ENCODE measurements around the gene HMCN1.

The HMCN1 gene

GRCh38 chr1:185920602-185921001 lies 186.4 kb downstream of the HMCN1 start:
- DNase-seq: no peak

GRCh38 chr1:185921636-185922035 lies 187.4 kb downstream of the HMCN1 start:
- DNase-seq: no peak

DNA sequence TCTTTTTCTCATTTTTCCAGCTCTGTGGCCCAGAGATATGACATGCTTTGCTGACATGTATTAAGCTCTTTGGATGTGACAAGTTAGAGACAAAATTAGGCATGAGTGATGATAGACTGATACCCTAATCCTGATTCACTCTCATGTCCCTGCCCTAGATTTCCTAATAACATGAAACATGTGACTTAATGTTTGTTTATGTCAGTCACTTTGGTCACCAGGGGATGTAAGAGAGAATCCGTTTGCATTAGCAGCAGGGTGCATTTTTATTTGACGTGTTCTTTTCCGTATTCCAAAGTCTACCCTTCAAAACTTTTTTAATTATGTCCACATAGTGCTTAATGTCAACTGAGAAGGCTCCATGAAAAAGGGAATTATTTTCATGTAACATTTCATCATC lies 192.4 kb downstream of the HMCN1 start:
- no peak for DNase-seq

- DNase-seq: no peak
Observed at GRCh38 chr1:185929776-185930175, 195.6 kb downstream of the HMCN1 start.

DNA sequence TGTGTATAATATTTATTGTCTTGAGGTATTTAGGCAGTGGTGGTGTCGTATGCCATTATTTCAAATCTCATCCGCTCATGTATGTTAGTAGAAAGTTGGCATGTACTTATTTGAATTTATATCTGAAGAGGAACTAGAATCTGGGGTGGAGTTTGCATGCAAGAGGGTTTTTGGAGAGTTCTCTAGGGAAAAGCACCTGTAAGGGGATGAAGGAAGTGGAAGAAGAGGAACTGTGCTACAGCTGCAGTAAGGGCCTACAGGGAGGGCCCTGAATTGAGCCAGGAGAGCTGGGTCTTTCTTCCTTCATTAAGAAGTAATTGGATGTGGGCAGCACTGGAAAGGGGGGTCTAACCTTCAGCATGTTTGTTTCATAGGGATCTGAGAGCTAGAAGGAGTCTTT lies 197.2 kb downstream of the HMCN1 start:
- DNase-seq: no peak

DNA sequence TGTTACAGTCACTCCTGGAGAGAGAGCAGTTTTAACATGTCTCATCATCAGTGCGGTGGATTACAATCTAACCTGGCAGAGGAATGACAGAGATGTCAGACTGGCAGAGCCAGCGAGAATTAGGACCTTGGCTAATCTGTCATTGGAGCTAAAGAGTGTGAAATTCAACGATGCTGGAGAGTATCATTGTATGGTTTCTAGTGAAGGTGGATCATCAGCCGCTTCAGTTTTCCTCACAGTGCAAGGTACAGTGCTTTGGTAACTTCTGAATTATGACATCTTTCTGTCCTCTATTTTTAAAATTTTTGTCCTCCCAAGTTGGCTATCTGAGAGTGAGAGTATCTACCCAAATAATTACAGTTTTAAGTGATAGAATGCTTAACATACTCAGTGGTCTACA lies 199.4 kb downstream of the HMCN1 start:
- no peak for DNase-seq

DNA sequence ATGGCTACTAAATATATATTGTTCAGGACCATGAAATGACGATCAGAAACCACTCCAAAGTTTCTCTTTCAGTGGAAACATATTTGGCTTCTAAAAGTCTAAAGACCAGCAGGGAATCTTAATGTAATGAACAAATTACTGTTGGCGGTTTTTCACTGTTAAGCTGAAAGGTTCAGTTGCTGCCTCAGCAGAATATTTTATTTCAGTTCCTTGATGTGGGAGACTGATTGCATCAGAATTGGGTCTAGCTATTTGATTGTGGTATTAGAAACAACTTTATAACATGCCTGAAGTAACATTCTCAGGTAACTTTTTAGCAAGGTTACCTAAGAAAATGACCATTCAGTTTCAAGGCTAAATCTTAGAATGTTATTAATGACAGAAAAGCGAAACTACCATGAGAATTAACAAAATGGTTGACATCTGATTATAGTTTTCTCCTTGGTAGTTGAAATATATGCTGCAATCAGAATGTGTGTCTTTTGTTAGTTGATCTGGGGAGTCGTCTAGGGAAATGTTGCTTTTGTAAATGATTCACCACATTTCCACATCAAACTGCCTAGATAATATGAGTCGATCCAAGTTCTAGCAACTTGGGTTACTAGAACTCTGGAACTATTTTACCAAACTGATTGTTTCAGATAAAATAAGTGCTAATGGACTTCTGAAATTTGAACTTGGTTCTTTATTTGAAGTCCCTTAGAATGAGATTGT lies 200.4 kb downstream of the HMCN1 start:
- no peak for DNase-seq

DNA sequence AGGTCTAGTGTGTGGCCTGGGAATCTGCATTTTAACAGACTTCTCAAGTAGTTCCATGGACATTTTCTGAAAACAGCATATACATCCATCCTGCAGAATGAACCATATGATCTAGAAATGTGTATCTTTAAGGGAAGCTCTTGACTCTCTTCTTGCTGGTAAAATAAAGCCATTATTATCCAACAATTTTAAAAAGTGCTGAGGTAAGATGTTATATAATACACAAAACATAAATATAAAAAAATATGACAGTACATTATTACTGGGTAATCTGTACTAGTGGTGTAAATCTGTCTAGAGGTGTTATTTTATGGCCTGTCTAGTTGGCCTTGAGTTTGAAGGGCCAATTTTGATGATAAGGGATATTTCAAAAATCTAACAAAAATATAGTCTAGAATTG lies 201.2 kb downstream of the HMCN1 start:
- no peak for DNase-seq

- no peak for DNase-seq
Observed at GRCh38 chr1:185936641-185937040, 202.4 kb downstream of the HMCN1 start.

GRCh38 chr1:185938396-185938795 lies 204.2 kb downstream of the HMCN1 start:
- DNase-seq: peak; percentile 25

- no peak for DNase-seq
Observed at GRCh38 chr1:185939142-185939541, 205.0 kb downstream of the HMCN1 start.

- DNase-seq: no peak
Observed at GRCh38 chr1:185942961-185943360, 208.8 kb downstream of the HMCN1 start.

- DNase-seq: no peak
Observed at GRCh38 chr1:185956881-185957280, 222.7 kb downstream of the HMCN1 start.

GRCh38 chr1:185957441-185958363 lies 223.5 kb downstream of the HMCN1 start:
- no peak for DNase-seq

DNA sequence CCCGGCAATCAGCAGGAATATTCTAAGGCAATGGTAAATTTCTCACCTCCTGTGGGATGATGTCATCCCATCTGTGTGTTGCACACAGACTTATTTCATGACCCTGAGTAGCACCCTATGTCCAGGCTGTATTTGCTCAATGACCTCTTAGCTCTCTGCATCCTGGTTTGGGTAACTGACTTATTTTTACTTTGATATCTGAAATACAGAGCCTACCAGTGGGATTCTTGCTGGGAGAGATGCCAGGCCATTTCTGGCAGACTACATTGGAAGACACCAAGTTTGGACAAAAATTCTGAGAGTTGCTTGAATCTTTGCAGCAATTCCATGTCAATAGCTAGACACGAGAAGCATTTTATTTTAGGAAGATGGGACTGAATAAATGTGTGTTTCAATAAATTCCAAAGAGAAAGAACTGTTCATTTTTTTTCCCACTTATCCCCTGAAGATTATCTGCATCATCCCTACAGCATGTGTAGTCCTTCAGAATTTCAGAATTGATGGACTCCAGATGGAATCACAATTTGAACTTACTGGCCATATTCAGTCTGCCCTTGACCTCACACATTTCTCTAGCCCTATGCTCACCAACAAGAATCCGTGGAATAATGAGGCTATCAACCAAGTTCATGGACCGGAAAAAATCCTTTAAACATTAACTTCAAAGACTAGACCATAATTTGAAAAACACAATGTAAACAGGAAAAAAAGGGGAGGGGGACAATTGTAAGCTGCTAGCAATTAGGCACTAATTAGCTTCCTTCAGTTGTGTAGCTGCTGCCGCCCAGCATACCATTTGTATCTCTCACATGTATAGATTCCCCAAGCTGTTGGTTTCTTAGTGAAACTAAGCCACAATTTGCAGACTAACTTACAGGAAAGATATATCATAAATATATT lies 226.5 kb downstream of the HMCN1 start:
- peak; percentile 64 for DNase-seq

- no peak for DNase-seq
Observed at GRCh38 chr1:185961664-185962063, 227.5 kb downstream of the HMCN1 start.

DNA sequence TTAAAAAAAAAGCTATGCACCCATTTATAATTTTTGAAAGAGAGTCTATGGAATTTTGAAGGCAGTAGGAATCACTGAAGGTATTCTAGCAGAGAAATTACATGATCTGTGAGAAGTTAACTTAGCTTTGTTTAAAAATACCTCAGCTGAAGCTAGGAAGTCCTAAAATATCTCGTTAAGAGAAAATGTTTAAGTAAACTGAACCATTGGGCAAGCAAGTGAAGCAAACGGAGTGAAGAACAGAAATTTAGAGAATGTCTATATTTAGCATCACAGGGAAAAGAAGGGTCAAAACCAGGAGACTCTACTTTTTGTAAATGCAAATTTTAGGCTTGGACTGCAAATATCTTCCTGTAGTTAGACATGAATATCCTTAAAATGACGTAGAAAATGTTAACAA lies 230.8 kb downstream of the HMCN1 start:
- no peak for DNase-seq

GRCh38 chr1:185965870-185966269 lies 231.7 kb downstream of the HMCN1 start:
- DNase-seq: no peak

DNA sequence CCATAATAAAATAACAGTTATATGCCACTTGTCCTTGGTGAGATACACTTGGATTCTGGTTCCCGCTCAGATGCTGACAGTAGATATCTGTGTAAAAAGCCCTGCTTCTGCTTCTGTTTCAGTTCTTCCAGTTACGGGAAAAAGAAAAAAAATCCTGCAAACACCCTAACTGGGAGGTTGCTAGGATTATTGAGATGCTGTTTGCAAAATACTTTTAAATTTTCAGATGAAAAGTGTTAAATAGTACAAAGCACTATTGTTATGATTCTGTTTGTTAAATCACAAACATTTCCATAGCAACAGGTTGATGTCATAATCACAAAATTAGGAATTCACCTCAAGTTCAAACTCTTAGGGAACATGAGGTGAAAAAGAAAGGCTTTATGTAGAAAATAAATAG lies 232.3 kb downstream of the HMCN1 start:
- DNase-seq: no peak

DNA sequence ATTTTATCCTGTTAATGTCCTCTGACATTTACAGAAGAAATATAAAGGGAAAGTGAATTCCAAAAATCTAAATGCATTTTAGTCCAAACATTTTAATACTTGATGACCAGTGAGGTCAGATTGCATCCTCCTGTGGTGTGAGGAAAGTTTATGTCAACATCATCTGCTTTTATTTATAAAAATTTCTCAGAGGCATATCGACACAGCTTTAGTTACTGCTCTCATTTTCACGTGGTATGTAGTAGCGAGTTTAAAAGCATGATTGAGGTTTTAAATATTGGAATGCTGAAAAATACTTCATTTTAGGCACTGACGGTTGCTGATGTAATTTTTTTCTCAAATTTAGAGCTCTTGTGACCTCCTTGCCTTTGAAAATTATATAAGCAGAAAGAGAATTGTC lies 234.8 kb downstream of the HMCN1 start:
- DNase-seq: no peak

DNA sequence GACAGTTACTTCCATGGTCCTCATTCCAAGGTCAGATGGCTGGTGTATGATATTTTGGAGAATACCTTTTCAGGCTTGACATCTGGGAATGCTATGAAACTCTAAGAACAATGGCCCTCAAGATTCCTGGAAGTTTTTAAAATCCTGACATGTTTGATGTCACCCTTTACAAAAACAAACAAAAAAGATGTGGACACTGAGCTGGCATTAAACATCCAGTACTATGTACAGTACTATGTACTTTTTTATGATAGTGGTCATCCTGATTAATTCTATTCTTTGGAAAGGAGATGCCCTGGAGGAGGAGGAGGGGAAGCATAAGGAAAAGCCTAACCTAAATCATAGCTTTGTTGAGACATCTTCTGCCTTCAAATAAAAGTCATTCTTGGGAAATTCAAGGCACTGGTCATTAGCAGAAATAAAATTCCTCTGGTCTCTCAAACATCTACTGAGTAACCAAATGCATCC lies 235.4 kb downstream of the HMCN1 start:
- DNase-seq: no peak

- DNase-seq: no peak
Observed at GRCh38 chr1:185971688-185972087, 237.5 kb downstream of the HMCN1 start.

Data from right hindlimb (tissue), 1 donor.